HG02678 (cell line): ENCODE results near the gene CCNG1.

Experiments
- ATAC-seq: cut with Tn5 transposase; IDR thresholded peaks from one replicate; pipeline ENCODE4 v1.9.1; 2021; ENCODE audit warnings: mild to moderate bottlenecking, moderate library complexity; ENCODE audit not compliant: unreplicated experiment

CCNG1 gene

GRCh38 chr5:163489055-163489744, 51.8 kb downstream of the CCNG1 start:
- ATAC-seq = no peak

GRCh38 chr5:163489745-163490075, 52.3 kb downstream of the CCNG1 start:
- ATAC-seq = no peak
